Rectal smooth muscle tissue (tissue), 1 donor: ENCODE measurements around the gene PDE8A.

Experiments
- H3K27ac ChIP-seq: one replicate; pipeline ENCODE4 v1.7.0; 2013; ENCODE audit warnings: low read depth, low read length, inconsistent platforms
- H3K27me3 ChIP-seq: one replicate; pipeline ENCODE4 v1.7.0; 2013; ENCODE audit warnings: low read length; ENCODE audit not compliant: control insufficient read depth, insufficient read depth
- H3K36me3 ChIP-seq: one replicate; pipeline ENCODE4 v1.7.0; 2013; ENCODE audit warnings: low read length; ENCODE audit not compliant: control insufficient read depth, insufficient read depth
- H3K4me1 ChIP-seq: one replicate; pipeline ENCODE4 v1.7.0; 2013; ENCODE audit warnings: low read length; ENCODE audit not compliant: control insufficient read depth, insufficient read depth
- H3K4me3 ChIP-seq: one replicate; pipeline ENCODE4 v1.7.0; 2013; ENCODE audit warnings: low read length
- H3K9ac ChIP-seq: one replicate; pipeline ENCODE4 v1.7.0; 2013; ENCODE audit warnings: low read length

PDE8A gene

GRCh38 chr15:85120351-85121113 lies 138.9 kb downstream of the PDE8A start:
- peaks cover 18% of the 10 kb centered on the region for H3K36me3 ChIP-seq

GRCh38 chr15:85124173-85124572 lies 142.5 kb downstream of the PDE8A start:
- no peak overlapping the region for H3K27ac ChIP-seq
- no peaks in the 10 kb centered on the region for H3K27me3 ChIP-seq
- H3K36me3 ChIP-seq = peaks cover 7% of the 10 kb centered on the region
- H3K4me3 ChIP-seq = no peak overlapping the region
- H3K4me1 ChIP-seq = no peaks in the 10 kb centered on the region
- no peak overlapping the region for H3K9ac ChIP-seq

More at GRCh38 chr15:85120351-85121113, 138.9 kb downstream of the PDE8A start:
- Histone ChIP-seq H3K4me3 (no peak overlapping the region), H3K27ac (no peak overlapping the region), H3K4me1 (no peaks in the 10 kb centered on the region), H3K27me3 (no peaks in the 10 kb centered on the region), H3K9ac (no peak overlapping the region)

- Histone ChIP-seq H3K4me1 (no peaks in the 10 kb centered on the region), H3K9ac (no peak overlapping the region), H3K36me3 (peaks cover 7% of the 10 kb centered on the region), H3K4me3 (no peak overlapping the region), H3K27me3 (no peaks in the 10 kb centered on the region), H3K27ac (no peak overlapping the region)
Measured at GRCh38 chr15:85125056-85125661, 143.5 kb downstream of the PDE8A start.

GRCh38 chr15:85128621-85129020 lies 147.0 kb downstream of the PDE8A start:
- H3K4me3 ChIP-seq = no peak overlapping the region
- H3K4me1 ChIP-seq = no peaks in the 10 kb centered on the region
- H3K27ac ChIP-seq = no peak overlapping the region
- H3K27me3 ChIP-seq = no peaks in the 10 kb centered on the region
- peaks cover 7% of the 10 kb centered on the region for H3K36me3 ChIP-seq
- no peak overlapping the region for H3K9ac ChIP-seq

- peaks cover 7% of the 10 kb centered on the region for H3K36me3 ChIP-seq
- H3K4me3 ChIP-seq = no peak overlapping the region
- no peaks in the 10 kb centered on the region for H3K4me1 ChIP-seq
- no peak overlapping the region for H3K27ac ChIP-seq
- no peaks in the 10 kb centered on the region for H3K27me3 ChIP-seq
- no peak overlapping the region for H3K9ac ChIP-seq
Measured at GRCh38 chr15:85129881-85130280, 148.2 kb downstream of the PDE8A start.

GRCh38 chr15:85131915-85132314 lies 150.3 kb downstream of the PDE8A start:
- no peak overlapping the region for H3K27ac ChIP-seq
- H3K36me3 ChIP-seq = peaks cover 2% of the 10 kb centered on the region
- no peak overlapping the region for H3K9ac ChIP-seq
- H3K4me3 ChIP-seq = no peak overlapping the region
- H3K27me3 ChIP-seq = no peaks in the 10 kb centered on the region
- no peaks in the 10 kb centered on the region for H3K4me1 ChIP-seq

DNA sequence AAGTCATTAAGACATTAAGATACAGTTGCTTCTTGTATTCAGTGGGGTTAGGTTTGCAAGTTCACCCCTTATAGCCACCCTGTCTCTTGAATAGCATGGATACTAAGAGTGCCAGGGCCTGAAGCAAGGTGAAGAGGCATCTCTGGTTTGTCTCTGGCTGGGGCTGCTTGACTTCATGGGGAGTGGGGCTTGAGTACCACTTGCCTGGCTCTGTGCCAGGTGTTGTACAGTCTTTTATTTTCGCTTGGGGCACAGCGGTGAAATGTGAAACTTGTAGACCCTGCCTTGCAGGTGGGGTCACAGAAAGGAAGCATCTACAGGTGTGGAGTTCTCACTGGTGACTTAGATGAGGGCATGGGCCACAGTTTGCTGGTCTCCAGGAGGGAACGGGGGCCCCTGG lies 152.1 kb downstream of the PDE8A start:
- Histone ChIP-seq H3K27me3 (no peaks in the 10 kb centered on the region), H3K27ac (no peak overlapping the region), H3K4me3 (no peak overlapping the region), H3K9ac (no peak overlapping the region), H3K4me1 (no peaks in the 10 kb centered on the region), H3K36me3 (peaks cover 5% of the 10 kb centered on the region)

DNA sequence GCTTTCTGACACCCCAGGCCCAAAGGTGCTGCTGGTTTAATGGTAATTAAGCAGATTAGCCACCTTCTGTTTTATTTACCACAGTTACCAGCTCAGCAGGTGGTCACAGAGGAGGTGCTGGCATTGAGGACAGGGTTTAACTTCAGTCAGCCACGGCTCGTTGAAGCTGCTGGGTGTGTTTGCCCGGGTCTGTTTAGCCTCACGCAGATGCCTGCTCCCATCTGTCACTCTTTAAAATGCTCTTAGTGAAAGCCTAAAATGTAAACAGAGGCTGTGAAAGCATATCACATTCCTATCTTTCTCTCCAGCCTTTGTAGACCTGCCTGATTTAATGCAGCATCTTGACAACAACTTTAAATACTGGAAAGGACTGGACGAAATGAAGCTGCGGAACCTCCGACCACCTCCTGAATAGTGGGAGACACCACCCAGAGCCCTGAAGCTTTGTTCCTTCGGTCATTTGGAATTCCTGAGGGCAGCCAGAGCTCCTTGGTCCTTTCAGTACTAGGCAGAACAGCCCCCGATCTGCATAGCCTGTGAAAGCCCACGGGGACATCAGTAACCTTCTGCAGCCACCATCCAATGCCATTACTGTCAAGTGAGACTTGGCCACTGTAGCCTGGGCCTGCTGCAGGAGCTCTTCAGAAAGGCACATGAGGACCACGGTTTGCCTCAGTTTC lies 156.0 kb downstream of the PDE8A start:
- Histone ChIP-seq H3K36me3 (peaks cover 5% of the 10 kb centered on the region), H3K9ac (no peak overlapping the region), H3K27me3 (no peaks in the 10 kb centered on the region), H3K4me1 (no peaks in the 10 kb centered on the region), H3K27ac (no peak overlapping the region), H3K4me3 (no peak overlapping the region)

DNA sequence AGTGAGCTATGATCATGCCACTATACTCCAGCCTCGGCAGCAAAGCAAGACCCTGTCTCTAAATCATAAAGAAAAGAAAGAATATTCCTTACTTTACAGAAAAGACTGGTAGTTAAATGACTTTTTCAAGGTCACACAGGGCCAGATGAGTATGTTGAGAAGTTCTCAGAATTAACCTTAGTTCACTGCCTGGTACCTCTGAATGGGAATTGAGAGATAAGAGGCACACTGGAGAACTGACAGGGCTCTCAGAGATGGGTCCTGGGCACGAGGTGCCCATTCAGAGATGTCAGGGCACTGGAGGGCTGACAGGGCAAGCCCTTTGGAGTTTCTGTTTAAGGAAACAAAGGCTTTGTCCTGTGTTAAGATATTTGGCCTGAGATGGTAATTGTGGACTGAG lies 157.7 kb downstream of the PDE8A start:
- no peak overlapping the region for H3K9ac ChIP-seq
- no peak overlapping the region for H3K27ac ChIP-seq
- peaks cover 5% of the 10 kb centered on the region for H3K36me3 ChIP-seq
- H3K4me1 ChIP-seq = no peaks in the 10 kb centered on the region
- no peak overlapping the region for H3K4me3 ChIP-seq
- no peaks in the 10 kb centered on the region for H3K27me3 ChIP-seq

DNA sequence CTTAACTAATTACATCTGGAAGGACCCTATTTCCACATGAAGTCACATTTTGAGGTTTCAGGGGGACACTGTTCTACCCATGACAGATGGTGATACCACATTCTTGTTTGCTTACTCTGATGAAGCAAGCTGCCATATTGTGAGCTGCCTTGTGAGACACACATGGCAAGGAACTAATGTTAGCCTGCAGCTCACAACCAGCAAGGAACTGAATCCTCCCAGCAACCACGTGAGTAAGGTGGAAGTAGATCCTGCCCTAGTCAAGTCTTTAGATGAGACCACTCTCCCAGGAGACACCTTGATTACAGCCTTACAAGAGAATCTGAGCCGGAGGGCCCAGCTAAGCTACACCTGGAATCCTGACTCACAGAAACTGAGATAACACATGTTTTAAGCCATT lies 160.1 kb downstream of the PDE8A start:
- no peak overlapping the region for H3K4me3 ChIP-seq
- H3K27ac ChIP-seq = no peak overlapping the region
- H3K9ac ChIP-seq = no peak overlapping the region
- peaks cover 5% of the 10 kb centered on the region for H3K36me3 ChIP-seq
- H3K27me3 ChIP-seq = no peaks in the 10 kb centered on the region
- H3K4me1 ChIP-seq = no peaks in the 10 kb centered on the region

GRCh38 chr15:85142312-85142711 lies 160.7 kb downstream of the PDE8A start:
- H3K27me3 ChIP-seq = no peaks in the 10 kb centered on the region
- no peaks in the 10 kb centered on the region for H3K4me1 ChIP-seq
- H3K4me3 ChIP-seq = no peak overlapping the region
- no peak overlapping the region for H3K27ac ChIP-seq
- H3K9ac ChIP-seq = no peak overlapping the region
- H3K36me3 ChIP-seq = peaks cover 3% of the 10 kb centered on the region

DNA sequence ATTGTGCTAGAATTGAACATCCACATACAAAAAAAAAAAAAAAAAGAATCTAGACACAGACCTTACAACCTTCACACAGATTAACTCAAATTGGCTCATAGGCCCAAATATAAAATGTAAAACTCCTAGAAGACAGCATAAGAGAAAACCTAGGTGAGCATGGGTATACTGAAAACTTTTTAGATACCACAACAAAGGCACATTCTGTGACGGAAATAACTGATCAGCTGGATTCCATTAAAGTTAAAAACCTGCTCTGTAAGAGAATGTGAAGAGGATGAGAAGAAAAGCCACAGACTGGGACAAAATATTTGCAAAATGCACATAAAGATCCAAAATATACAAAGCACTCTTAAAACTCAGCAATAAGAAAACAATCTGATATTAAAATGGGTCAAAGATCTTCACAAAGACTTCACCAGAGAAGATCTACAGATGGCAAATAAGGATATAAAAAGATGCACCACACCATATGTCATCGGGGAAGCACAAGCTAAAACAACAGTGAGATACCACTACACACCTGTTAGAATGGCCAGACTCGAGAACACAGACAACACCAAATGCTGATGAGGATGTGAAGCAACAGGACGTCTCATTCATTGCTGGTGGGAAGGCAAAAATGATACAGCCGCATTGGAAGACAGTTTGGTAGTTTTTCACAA lies 167.9 kb downstream of the PDE8A start:
- no peak overlapping the region for H3K27ac ChIP-seq
- no peak overlapping the region for H3K9ac ChIP-seq
- no peaks in the 10 kb centered on the region for H3K36me3 ChIP-seq
- no peak overlapping the region for H3K4me3 ChIP-seq
- H3K27me3 ChIP-seq = no peaks in the 10 kb centered on the region
- H3K4me1 ChIP-seq = no peaks in the 10 kb centered on the region
